ENCODE measurements around the gene PROS1. TPM values are rescaled to one million over a fixed set of nuclear protein-coding genes. Genes with fewer than 3 reads are reported as not detected.
A peak's percentile ranks its signal among the peaks of the same experiment; 100 is the strongest.

The PROS1 gene
- total RNA-seq, 4 donors from 2014 or later = 20.6 to 35.3 (median 29.9) TPM

GRCh38 chr3:93988283-93988682 lies 14.6 kb upstream of the PROS1 start:
- intact Hi-C loops (cut with DNase I; ENCODE audit: low total_unique reads) = no loop called here
- H3K4me3 ChIP-seq (ENCODE audit: low read depth, poor library complexity, severe bottlenecking) = no peak overlapping the region
- DNase-seq (ENCODE audit: low spot score in 2 of 2) = no peak
- no peak for TF ChIP-seq CTCF (IDR thresholded peaks at IDR 0.05)
- TF ChIP-seq POLR2A (IDR thresholded peaks at IDR 0.05) = no peak

- no peak for TF ChIP-seq CTCF (IDR thresholded peaks at IDR 0.05)
- no peak for TF ChIP-seq POLR2A (IDR thresholded peaks at IDR 0.05)
- intact Hi-C loops (cut with DNase I; ENCODE audit: low total_unique reads) = no loop called here
- no peak for DNase-seq (ENCODE audit: low spot score in 2 of 2)
Measured at GRCh38 chr3:93984618-93985017, 10.9 kb upstream of the PROS1 start.

GRCh38 chr3:93983408-93983807 lies 9.7 kb upstream of the PROS1 start:
- intact Hi-C loops (cut with DNase I; ENCODE audit: low total_unique reads) = no loop called here
- H3K4me3 ChIP-seq (ENCODE audit: low read depth, poor library complexity, severe bottlenecking) = no peak overlapping the region
- WGBS, 2 donors = 94 to 95% methylated on average over 3 of the region's 3 CpGs
- DNase-seq (ENCODE audit: low spot score in 2 of 2) = no peak
- TF ChIP-seq POLR2A (IDR thresholded peaks at IDR 0.05) (no peak), CTCF (IDR thresholded peaks at IDR 0.05) (no peak)

More at GRCh38 chr3:93984618-93985017, 10.9 kb upstream of the PROS1 start:
- 92 to 94% methylated on average over 5 of the region's 5 CpGs for WGBS, 2 donors
- no peak overlapping the region for H3K4me3 ChIP-seq (ENCODE audit: low read depth, poor library complexity, severe bottlenecking)

- TF ChIP-seq CTCF (IDR thresholded peaks at IDR 0.05) = no peak
- TF ChIP-seq POLR2A (IDR thresholded peaks at IDR 0.05) = no peak
- no peak overlapping the region for H3K4me3 ChIP-seq (ENCODE audit: low read depth, poor library complexity, severe bottlenecking)
- WGBS, 2 donors = 93% methylated on average over 13 of the region's 13 CpGs
- intact Hi-C loops (cut with DNase I; ENCODE audit: low total_unique reads) = no loop called here
- DNase-seq (ENCODE audit: low spot score in 2 of 2) = no peak
Measured at GRCh38 chr3:93981649-93982048, 8.0 kb upstream of the PROS1 start.

GRCh38 chr3:93979850-93980676 lies 6.4 kb upstream of the PROS1 start, which contains the start of gene ARL13B:
Gene ARL13B (plus strand): TSS chr3:93980155. CDS start chr3:93980424, 269 bp downstream.
- WGBS, 2 donors = 0% methylated on average over 49 to 53 of the region's 66 CpGs
- peak; percentile 98 to 99 for DNase-seq (ENCODE audit: low spot score in 2 of 2)
- TF ChIP-seq CTCF (IDR thresholded peaks at IDR 0.05) = no peak
- no peak for TF ChIP-seq POLR2A (IDR thresholded peaks at IDR 0.05)
- intact Hi-C loops (cut with DNase I; ENCODE audit: low total_unique reads) = no loop called here
- H3K4me3 ChIP-seq (ENCODE audit: low read depth, poor library complexity, severe bottlenecking) = peak within 1 kb of the TSS; percentile 72
